GM23248 (cell line): ENCODE data around the gene TULP3.

ENCODE experiments used
- EZH2 ChIP-seq: fragments of 200-600 bp; sonication (generic); IDR thresholded peaks from 2 replicates; pipeline ENCODE4 v1.6.1; 2018; ENCODE audit warnings: antibody characterized with exemption, mild to moderate bottlenecking; ENCODE audit not compliant: insufficient read depth, poor library complexity, severe bottlenecking
- EZH2phosphoT487 ChIP-seq: fragments of 200-600 bp; sonication (generic); IDR thresholded peaks from 2 replicates; pipeline ENCODE4 v1.6.1; 2018; ENCODE audit warnings: antibody characterized with exemption, moderate library complexity, mild to moderate bottlenecking, low read depth; ENCODE audit not compliant: insufficient read depth

- TF ChIP-seq EZH2phosphoT487 (no peak), EZH2 (no peak)
Measured at GRCh38 chr12:2959192-2959504, 68.5 kb downstream of the TULP3 start, which contains the start of gene TEAD4.
